Immature natural killer cell (primary cell): Measurements from ENCODE around the gene TELO2. TPM values are rescaled to one million over a fixed set of nuclear protein-coding genes. Genes with fewer than 3 reads are reported as not detected.
"Not testable (repeated sequence)": the region's sequence is repeated elsewhere in the genome, so short reads cannot be mapped to it uniquely, and the experiment has no call there.

ENCODE experiments used
- DNase-seq, 3 donors: peaks; one replicate each; pipeline ENCODE4 v3.0.0; 2022; ENCODE audit warnings: mixed read lengths in 1 of 3
- H3K27ac Mint-ChIP-seq, 6 donors: one replicate each; pipeline ENCODE4 v1.8.0; 2020; ENCODE audit warnings: mixed read lengths in 6 of 6, mild to moderate bottlenecking in 5 of 6, inconsistent platforms in 4 of 6, moderate library complexity in 3 of 6
- H3K27me3 Mint-ChIP-seq, 3 donors: one replicate each; pipeline ENCODE4 v1.8.0; 2020 to 2021; ENCODE audit warnings: low read depth in 3 of 3, mild to moderate bottlenecking in 3 of 3, mixed read lengths in 3 of 3, moderate library complexity in 3 of 3, inconsistent platforms in 1 of 3
- H3K36me3 Mint-ChIP-seq, 3 donors: one replicate each; pipeline ENCODE4 v1.8.0; 2020; ENCODE audit warnings: mixed read lengths in 3 of 3, inconsistent platforms in 2 of 3, mild to moderate bottlenecking in 2 of 3
- H3K4me1 Mint-ChIP-seq, 2 donors: one replicate each; pipeline ENCODE4 v1.8.0; 2020; ENCODE audit warnings: inconsistent platforms in 2 of 2, mild to moderate bottlenecking in 2 of 2, mixed read lengths in 2 of 2, moderate library complexity in 1 of 2
- H3K4me3 Mint-ChIP-seq, 5 donors: one replicate each; pipeline ENCODE4 v1.8.0; 2020; ENCODE audit warnings: mild to moderate bottlenecking in 5 of 5, mixed read lengths in 5 of 5, inconsistent platforms in 3 of 5, moderate library complexity in 3 of 5
- H3K9me3 Mint-ChIP-seq, 6 donors: one replicate each; pipeline ENCODE4 v1.8.0; 2020; ENCODE audit warnings: mild to moderate bottlenecking in 6 of 6, mixed read lengths in 6 of 6, inconsistent platforms in 4 of 6, moderate library complexity in 3 of 6
- polyA plus RNA-seq, 3 donors: library from polyadenylated mRNA; unstranded; fragments of 300-500 nt; fragmentation: Illumina TruSeq; gene quantifications; one replicate each; pipeline ENCODE4 v1.2.3, GENCODE V29; 2021

Gene TELO2
- polyA plus RNA-seq, 3 donors from 2014 or later, result 12.0 to 16.4 (median 12.3) TPM

DNA sequence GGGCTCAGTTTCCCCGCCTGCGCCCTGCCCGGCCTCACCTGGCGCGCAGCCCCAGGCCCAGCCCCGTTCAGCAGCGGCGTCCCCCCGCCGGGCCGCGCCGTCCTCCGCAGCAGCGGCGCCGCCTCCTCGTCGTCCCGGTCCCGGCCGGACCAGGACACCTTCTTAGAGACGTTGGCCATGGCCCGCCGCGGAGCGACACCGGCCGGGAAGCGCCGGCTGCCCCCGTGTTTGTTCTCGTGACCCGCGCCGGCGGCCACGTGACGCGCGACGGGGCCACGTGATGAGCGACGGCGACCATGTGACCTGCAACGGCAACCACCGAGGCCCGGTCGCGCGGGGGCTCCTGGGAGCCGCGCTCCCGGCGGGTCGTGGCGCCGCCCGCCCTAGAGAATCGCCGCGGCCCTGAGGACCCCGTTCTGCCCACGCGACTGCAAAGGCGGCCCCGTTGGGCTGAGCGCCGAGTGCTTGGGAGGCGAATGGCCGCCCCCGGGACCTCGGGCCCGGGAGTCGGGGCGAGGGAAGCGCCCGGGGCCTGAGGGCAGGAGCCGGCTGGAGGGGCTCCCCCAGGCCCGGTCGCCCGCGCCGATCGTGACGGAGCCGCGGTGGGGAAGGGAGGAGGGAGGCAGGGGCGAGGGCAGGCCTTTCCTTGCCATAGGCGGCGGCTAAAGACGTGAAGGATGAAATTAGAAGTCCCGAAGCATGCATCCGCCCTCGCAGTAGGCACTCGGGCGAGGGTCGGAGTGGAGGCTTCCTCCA is 18.2 kb upstream of the TELO2 start, which contains the start of gene CLCN7:
Gene CLCN7 (minus strand): TSS at position 233 of the 756 bp plus-strand sequence. CDS start 54 bp downstream, at position 179.
- Mint-ChIP-seq H3K27me3 (peaks cover 2 to 15% (median 4%) of the 10 kb centered on the region in 3 donors), H3K27ac (peak within 1 kb of the TSS; percentile 67 to 93 (median 87)), H3K36me3 (no peaks in the 10 kb centered on the region), H3K9me3 (no peaks in the 10 kb centered on the region), H3K4me3 (peak within 1 kb of the TSS; percentile 77 to 87 (median 82)), H3K4me1 (peaks cover 36 to 46% of the 10 kb centered on the region in 2 donors)
- DNase-seq, result peak; percentile 86 to 89 (median 86)

DNA sequence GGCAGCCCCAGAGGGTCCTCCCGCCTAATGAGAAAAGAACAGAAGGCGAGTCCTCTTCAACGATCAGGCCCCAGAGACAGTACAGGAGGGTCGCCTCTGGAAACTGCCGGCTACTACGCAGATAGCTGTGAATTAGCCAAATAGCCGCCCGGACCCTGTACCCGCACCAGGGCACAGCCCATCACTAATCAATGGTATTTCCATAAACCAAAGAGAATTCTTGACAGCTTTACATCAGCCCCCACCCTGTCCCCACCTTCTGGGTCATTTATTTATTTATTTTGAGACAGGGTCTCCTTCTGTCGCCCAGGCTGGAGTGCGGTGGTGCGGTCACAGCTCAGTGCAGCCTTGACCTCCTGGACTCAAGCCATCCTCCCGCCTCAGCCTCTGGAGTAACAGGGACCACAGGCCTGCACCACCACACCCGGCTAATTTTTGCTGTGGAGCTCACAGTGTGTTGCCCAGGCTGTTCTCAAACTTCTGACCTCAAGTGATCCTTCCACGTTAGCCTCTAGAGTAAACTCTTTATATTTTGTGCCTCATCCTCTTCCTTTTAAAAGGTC is 17.5 kb upstream of the TELO2 start:
- Mint-ChIP-seq H3K27me3 (peaks cover 2 to 15% (median 5%) of the 10 kb centered on the region in 3 donors), H3K27ac (peak overlapping the region; percentile 67 to 93 (median 87)), H3K36me3 (no peaks in the 10 kb centered on the region), H3K4me1 (peaks cover 33 to 40% of the 10 kb centered on the region in 2 donors), H3K9me3 (no peaks in the 10 kb centered on the region), H3K4me3 (peak overlapping the region; percentile 77 to 87 (median 82))
- no peak for DNase-seq

DNA sequence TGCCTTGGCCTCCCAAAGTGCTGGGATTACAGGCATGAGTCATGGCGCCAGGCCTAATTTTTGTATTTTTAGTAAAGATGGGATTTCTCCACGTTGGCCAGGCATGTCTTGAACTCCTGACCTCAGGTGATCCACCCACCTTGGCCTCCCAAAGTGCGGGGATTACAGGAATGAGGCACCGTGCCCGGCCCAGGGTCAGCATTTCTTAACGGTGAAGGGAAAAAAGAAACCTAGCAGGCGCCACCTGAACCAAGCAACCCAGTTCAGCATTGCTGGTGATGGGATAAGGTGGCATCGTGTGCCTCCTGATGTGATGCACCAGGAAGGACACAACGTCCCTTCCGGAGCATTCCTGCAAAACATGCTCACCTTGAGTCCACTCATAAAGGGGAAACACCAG is 16.1 kb upstream of the TELO2 start:
- Mint-ChIP-seq H3K27me3 (peaks cover 2 to 12% (median 8%) of the 10 kb centered on the region in 3 donors), H3K4me1 (peaks cover 21 to 26% of the 10 kb centered on the region in 2 donors), H3K9me3 (no peaks in the 10 kb centered on the region), H3K4me3 (peak overlapping the region in 1 of 5 donors; percentile 15), H3K27ac (no peak overlapping the region), H3K36me3 (no peaks in the 10 kb centered on the region)
- no peak for DNase-seq

DNA sequence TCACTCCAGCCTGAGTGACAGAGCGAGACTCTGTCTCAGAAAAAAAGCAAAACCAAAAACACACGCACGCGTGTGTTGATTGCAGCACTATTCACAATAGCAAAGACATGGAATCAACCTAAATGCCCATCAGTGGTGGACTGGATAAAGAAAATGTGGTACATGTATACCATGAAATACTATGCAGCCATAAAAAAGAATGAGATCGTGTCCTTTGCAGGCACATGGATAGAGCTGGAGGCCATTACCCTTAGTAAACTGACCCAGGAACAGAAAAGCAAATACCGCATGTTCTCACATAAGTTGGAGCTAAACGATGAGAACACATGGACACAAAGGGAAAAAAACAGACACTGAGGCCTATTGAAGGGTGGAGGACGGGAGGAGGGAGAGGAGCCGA is 14.2 kb upstream of the TELO2 start:
- not testable (repeated sequence) for H3K9me3 Mint-ChIP-seq, H3K27me3 Mint-ChIP-seq, DNase-seq, H3K27ac Mint-ChIP-seq, H3K4me3 Mint-ChIP-seq, H3K36me3 Mint-ChIP-seq
- H3K4me1 Mint-ChIP-seq, result peaks cover 11% of the 10 kb centered on the region in 2 donors

DNA sequence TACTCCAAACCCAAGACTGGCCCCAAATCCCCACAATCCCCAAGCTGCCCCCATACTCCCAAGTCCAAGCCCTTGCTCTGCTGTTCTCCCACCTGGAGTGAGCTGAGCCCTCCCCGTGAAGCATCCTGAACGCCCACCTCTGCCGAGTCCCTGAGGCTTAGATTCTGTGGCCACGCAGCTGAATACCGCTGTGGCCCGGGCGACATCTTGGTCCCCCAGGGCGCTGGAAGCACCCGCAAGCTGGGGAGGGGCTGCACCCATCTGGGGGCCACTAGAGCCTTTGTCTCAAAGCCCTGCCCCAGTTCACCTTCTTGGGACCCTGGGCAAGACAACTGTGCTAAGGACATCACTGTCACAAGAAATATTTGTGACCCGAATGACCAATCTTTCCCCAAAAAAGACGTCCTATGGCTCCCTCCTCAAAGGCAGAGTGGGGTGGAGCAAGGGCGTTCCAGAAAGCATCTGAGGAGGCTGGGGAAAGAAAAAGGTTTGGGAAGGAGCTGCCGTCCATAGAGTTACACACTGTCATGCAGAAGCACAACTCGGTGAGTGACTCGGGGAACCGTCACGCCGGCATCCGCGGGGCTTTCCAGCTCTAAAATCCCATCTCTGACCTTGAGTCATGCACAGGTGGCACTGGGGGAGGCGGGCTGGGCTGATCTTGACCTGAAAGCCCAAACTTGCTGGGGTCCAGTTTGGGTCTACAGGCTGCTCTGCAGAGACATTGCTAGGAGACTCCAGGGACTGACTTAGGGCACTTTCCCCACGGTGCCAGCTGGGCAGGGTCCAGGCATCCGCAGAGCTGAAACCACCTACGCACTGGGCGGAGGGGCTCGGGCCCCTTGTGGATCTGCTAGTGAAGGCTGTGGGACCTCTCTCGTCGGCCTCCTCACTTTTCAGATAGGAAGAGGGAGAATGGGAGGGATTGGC is 11.0 kb upstream of the TELO2 start:
- H3K27ac Mint-ChIP-seq, result no peak overlapping the region
- no peaks in the 10 kb centered on the region for H3K9me3 Mint-ChIP-seq
- no peak overlapping the region for H3K4me3 Mint-ChIP-seq
- no peak for DNase-seq
- H3K27me3 Mint-ChIP-seq, result peaks cover 0 to 4% (median 4%) of the 10 kb centered on the region in 3 donors
- no peaks in the 10 kb centered on the region for H3K36me3 Mint-ChIP-seq
- no peaks in the 10 kb centered on the region for H3K4me1 Mint-ChIP-seq

DNA sequence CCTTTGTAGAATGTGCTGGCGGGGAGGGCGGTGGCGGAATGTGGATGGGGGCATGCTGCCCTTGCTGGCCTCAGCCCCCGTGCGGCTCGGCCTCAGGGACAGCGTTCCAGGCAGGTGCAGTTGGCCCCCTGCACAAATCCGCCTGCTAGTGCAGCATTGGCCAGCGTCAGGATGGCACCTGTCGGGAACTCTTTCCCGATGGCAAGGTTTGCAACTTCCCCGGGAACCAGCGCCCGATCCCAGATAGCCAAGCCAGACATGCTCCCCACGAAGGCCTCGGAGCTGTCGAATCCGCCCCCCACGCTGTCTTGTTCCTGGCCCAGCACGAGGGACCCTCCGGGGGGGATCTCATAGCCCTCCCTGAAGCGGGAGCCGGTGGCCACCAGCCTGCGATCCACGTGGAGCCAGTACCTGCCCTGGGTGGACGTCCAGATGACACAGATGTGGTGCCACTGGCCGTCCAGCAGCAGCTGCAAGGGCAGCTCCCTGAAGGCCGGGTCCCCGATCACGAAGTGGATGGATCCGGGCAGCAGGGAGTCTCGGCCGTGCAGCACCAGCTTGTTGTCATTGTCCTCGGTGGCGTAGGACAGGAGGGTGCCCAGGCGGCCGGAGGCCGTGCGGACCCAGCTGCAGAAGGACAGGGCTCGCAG is 7.2 kb upstream of the TELO2 start:
- DNase-seq, result no peak
- no peaks in the 10 kb centered on the region for H3K9me3 Mint-ChIP-seq
- peaks cover 0 to 1% (median 0%) of the 10 kb centered on the region in 3 donors for H3K27me3 Mint-ChIP-seq
- no peak overlapping the region for H3K27ac Mint-ChIP-seq
- no peaks in the 10 kb centered on the region for H3K4me1 Mint-ChIP-seq
- no peaks in the 10 kb centered on the region for H3K36me3 Mint-ChIP-seq
- H3K4me3 Mint-ChIP-seq, result no peak overlapping the region

DNA sequence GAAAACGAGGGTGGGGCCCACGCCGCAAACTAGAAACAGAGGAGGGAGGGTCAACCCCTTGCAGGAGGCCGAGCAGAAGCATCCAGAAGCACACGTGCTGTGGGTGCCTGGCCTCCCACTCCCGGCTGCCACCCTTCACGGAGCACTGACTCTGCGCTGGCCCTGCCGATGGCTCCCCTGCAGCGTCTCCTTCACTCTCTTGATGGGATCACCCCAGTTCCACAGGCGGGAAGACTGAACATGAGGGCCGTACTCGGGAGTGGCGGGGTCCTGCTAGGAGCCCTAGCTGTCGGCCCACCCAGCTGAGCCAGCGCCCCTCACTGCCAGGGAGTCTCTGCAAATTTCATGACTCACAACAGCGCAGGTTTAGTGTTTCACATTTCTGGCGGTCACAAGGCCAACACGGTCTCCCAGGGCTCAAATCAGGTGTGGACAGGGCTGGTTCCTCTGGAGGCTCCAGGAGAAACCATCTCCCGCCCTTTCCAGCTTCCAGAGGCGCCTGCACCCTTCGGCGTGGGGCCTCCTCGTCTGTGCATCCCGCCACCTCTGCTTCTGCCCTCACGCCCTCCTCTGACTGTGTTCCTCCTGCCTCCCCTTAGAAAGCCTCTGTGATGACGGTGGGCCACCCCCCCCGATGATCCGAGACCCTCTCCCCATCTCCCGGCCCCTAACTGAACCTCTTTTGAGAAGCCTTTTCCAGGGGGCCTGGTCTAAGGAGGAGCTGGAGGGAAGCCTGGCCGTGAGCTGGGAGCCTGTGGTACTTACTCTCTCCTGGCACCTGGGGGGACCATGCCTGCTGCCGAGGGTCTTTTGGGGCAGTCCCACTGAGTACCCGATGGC is 6.4 kb upstream of the TELO2 start:
- Mint-ChIP-seq H3K27ac (no peak overlapping the region), H3K4me3 (no peak overlapping the region), H3K9me3 (no peaks in the 10 kb centered on the region), H3K27me3 (peaks cover 0 to 1% (median 0%) of the 10 kb centered on the region in 3 donors), H3K36me3 (no peaks in the 10 kb centered on the region), H3K4me1 (no peaks in the 10 kb centered on the region)
- no peak for DNase-seq

DNA sequence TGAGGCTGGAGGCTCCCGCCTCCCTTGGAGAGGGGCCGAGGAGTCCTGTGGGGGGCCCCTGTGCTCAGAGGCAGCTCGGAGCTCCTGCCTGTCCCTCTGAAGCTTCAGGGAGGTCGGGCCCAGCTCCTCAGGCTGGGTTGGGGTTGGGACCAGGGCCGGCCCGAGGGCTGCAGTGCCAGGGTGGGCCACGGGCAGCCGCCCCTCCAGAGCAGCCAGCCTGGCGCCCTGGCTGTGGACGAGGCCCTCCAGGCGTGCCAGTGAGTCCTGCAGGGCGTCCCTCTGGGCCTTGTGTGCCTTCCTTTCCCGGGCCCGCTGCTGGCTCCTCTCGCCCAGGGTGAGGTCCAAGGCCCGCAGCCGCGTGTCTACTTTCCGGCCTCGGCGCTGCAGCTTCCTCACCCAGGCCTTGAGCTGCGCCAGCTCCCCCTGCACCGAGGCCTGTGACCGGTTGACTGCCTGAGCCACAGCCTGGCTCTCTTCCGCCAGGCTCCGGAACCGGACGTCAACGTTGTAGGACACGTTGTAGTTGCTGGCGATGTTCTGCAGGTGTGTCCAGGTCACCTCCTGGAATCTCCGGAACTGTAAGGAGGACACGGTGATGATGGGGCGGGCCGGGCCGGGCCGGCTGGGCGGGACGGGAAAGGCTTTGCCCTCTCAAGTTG is 5.6 kb upstream of the TELO2 start:
- Mint-ChIP-seq H3K27ac (no peak overlapping the region), H3K9me3 (no peaks in the 10 kb centered on the region), H3K36me3 (no peaks in the 10 kb centered on the region), H3K27me3 (peaks cover 0 to 1% (median under 1%) of the 10 kb centered on the region in 3 donors), H3K4me3 (no peak overlapping the region), H3K4me1 (peaks cover 2 to 3% of the 10 kb centered on the region in 2 donors)
- no peak for DNase-seq

DNA sequence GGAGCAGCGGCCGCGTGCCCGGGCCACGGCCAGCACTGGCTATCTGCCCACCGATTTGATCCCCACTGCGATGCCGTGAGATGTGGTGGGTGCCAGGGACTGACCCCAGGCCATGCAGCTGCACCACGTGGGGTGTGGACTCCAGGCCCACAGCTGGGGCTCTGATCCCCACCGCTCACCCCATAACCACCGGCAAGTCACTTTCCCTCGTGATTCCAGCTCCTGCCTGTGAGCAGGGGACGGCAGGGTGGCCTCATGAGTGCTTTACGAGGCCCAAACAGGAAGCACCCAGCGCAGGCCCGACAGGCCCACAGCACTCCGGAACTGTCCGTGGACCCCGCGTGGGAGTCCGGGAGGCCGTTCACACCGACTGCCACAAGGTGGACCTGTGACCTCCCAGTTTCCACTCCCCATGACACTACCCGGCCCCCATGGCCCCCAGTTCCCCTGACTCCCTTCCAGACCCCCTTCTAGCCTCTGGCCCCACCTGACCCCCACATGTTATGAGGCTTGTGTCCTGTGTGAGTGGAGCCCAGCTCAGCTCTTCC is 5.0 kb upstream of the TELO2 start:
- no peak overlapping the region for H3K4me3 Mint-ChIP-seq
- no peak overlapping the region for H3K27ac Mint-ChIP-seq
- H3K9me3 Mint-ChIP-seq, result no peaks in the 10 kb centered on the region
- H3K36me3 Mint-ChIP-seq, result no peaks in the 10 kb centered on the region
- H3K4me1 Mint-ChIP-seq, result peaks cover 8 to 9% of the 10 kb centered on the region in 2 donors
- DNase-seq, result no peak
- H3K27me3 Mint-ChIP-seq, result peaks cover 3 to 5% (median 3%) of the 10 kb centered on the region in 3 donors

DNA sequence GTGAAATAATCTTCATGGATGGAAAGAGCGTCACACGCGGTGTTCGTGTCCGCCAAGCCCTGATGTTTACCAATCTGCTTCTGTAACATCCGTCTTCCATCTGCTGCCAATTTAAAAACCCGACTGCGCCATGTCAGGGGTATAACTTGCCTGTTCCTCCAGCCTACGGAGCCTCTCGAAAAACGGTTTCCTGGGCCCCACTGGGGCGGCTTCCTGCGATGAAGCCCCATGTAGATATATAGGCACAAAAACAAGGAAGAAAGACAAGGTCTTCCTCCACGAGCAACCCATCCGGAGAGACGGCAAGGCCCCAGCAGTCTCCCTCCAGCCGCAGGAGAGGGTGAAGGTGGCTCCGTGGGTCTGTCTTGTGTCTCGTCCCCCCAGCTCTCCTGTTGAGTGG is 4.5 kb upstream of the TELO2 start, which contains the start of gene PTX4:
Gene PTX4 (minus strand): TSS at position 326 of the 400 bp plus-strand sequence. CDS start 35 bp downstream, at position 291.
- DNase-seq, result no peak
- Mint-ChIP-seq H3K9me3 (no peaks in the 10 kb centered on the region), H3K27ac (no peak within 1 kb of the TSS), H3K27me3 (peaks cover 3 to 5% (median 3%) of the 10 kb centered on the region in 3 donors), H3K4me3 (no peak within 1 kb of the TSS), H3K36me3 (no peaks in the 10 kb centered on the region), H3K4me1 (peaks cover 8 to 9% of the 10 kb centered on the region in 2 donors)

DNA sequence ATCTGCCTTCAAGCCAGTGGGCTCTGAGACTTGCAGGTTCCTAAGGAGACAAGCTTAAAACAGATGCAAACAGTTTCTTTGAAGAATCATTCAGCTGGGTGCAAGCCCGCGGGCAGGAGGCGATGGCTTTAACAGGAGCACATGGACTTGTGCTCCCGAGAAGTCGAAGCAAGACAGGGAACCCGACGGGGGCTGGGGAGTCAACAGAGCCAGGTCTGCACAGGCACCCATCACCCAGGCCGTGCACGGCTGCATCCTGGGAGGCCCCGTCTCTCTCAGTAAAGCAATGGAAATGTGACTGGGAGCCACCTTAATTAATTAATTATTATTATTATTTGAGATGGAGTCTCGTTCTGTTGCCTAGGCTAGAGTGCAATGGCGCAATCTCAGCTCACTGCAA is 4.1 kb upstream of the TELO2 start:
- H3K27me3 Mint-ChIP-seq, result peaks cover 3 to 5% (median 3%) of the 10 kb centered on the region in 3 donors
- peaks cover 8 to 9% of the 10 kb centered on the region in 2 donors for H3K4me1 Mint-ChIP-seq
- H3K27ac Mint-ChIP-seq, result no peak overlapping the region
- no peaks in the 10 kb centered on the region for H3K36me3 Mint-ChIP-seq
- H3K4me3 Mint-ChIP-seq, result no peak overlapping the region
- no peaks in the 10 kb centered on the region for H3K9me3 Mint-ChIP-seq
- no peak for DNase-seq

DNA sequence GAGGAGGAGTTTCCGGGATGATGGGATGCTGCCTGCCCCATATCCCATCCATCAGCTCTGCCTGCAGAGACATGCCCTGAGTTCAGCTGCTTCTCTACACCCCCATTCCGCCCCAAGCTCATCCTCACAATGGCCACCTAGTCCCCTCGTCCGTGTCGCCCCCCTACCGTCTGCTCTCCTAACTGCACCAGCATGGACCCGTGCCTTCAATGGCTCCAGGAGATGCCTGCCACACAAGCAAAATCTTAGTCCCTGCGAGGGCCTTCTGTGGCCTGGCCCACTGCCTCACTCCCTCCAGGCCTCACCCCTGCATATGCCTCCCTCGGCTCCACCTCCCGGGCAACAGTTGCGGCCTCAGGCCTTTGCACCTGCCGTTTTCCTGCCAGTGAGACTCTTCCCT is 1.8 kb upstream of the TELO2 start:
- Mint-ChIP-seq H3K9me3 (no peaks in the 10 kb centered on the region), H3K4me3 (no peak overlapping the region), H3K27ac (peak overlapping the region in 1 of 6 donors; percentile 40), H3K27me3 (peaks cover 2 to 5% (median 3%) of the 10 kb centered on the region in 3 donors), H3K36me3 (no peaks in the 10 kb centered on the region), H3K4me1 (peaks cover 8 to 11% of the 10 kb centered on the region in 2 donors)
- no peak for DNase-seq
